ENCODE measurements around the gene CYP2J2.

The CYP2J2 gene

DNA sequence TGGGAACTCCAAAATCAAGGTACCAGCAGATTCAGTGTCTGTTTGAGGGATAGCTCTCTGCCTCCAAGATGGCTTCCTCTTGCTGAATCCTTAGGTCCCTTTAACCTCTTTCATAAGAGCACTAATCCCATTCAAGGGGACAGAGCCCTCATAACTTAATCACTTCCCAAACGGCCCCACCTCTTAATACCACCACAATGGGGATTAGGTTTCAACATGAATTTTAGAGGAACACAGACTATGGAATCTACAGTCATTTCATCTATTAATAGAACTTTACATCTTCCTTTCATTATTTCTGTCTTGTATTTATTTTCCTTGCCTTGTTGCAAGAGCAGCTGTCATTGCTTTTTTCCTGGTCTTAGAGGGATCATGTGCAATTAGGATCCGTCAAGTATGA is 81.5 kb downstream of the CYP2J2 start:
- no peaks in the 10 kb centered on the region for H3K27me3 ChIP-seq (ENCODE audit: control insufficient read depth, insufficient read depth, low read length)
- no peak overlapping the region for H3K4me2 ChIP-seq (ENCODE audit: low read length)
- H2AFZ ChIP-seq, result no peak overlapping the region
- no peak overlapping the region for H3K9ac ChIP-seq
- TF ChIP-seq, protein P1, sequence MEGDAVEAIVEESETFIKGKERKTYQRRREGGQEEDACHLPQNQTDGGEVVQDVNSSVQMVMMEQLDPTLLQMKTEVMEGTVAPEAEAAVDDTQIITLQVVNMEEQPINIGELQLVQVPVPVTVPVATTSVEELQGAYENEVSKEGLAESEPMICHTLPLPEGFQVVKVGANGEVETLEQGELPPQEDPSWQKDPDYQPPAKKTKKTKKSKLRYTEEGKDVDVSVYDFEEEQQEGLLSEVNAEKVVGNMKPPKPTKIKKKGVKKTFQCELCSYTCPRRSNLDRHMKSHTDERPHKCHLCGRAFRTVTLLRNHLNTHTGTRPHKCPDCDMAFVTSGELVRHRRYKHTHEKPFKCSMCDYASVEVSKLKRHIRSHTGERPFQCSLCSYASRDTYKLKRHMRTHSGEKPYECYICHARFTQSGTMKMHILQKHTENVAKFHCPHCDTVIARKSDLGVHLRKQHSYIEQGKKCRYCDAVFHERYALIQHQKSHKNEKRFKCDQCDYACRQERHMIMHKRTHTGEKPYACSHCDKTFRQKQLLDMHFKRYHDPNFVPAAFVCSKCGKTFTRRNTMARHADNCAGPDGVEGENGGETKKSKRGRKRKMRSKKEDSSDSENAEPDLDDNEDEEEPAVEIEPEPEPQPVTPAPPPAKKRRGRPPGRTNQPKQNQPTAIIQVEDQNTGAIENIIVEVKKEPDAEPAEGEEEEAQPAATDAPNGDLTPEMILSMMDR (IDR thresholded peaks at IDR 0.05), result no peak
- H3K27ac ChIP-seq, result no peak overlapping the region
- H3K36me3 ChIP-seq (ENCODE audit: control insufficient read depth, insufficient read depth, low read length), result no peaks in the 10 kb centered on the region
- H3K4me1 ChIP-seq, result no peaks in the 10 kb centered on the region
- no peak overlapping the region for H3K4me3 ChIP-seq (ENCODE audit: low read depth, low read length)
- H3K79me2 ChIP-seq, result no peaks in the 10 kb centered on the region
- no peaks in the 10 kb centered on the region for H3K9me3 ChIP-seq (ENCODE audit: control insufficient read depth, low read length)
